Fibroblast of pulmonary artery (primary cell): ENCODE results near the gene UPP1.
"Not testable (repeated sequence)": the region's sequence is repeated elsewhere in the genome, so short reads cannot be mapped to it uniquely, and the experiment has no call there.

ENCODE experiments used
- DNase-seq: peaks from one replicate; pipeline ENCODE4 v3.0.0-alpha.2; 2010; ENCODE audit warnings: low read depth
- H3K4me3 ChIP-seq: replicated peaks from 2 replicates; pipeline ENCODE4 v1.5.1; 2011; ENCODE audit warnings: low read depth, mild to moderate bottlenecking, control low read depth, low read length, moderate library complexity
- CTCF ChIP-seq: IDR thresholded peaks from 2 replicates; pipeline ENCODE4 v1.5.1; 2011; ENCODE audit warnings: mild to moderate bottlenecking, control low read depth, low read length, inconsistent platforms; ENCODE audit errors: missing control alignments

UPP1 gene

GRCh38 chr7:48139459-48139858 lies 50.4 kb downstream of the UPP1 start:
- H3K4me3 ChIP-seq = no peak overlapping the region
- peak; percentile 39 for DNase-seq
- TF ChIP-seq CTCF = peak; percentile 45

- TF ChIP-seq CTCF = no peak
- H3K4me3 ChIP-seq = no peak overlapping the region
- DNase-seq = peak; percentile 20
Observed at GRCh38 chr7:48140001-48140681, 51.1 kb downstream of the UPP1 start.

- no peak for TF ChIP-seq CTCF
- H3K4me3 ChIP-seq = no peak overlapping the region
- no peak for DNase-seq
Observed at GRCh38 chr7:48141521-48141920, 52.5 kb downstream of the UPP1 start.

GRCh38 chr7:48144291-48144768 lies 55.3 kb downstream of the UPP1 start:
- no peak for DNase-seq
- H3K4me3 ChIP-seq = no peak overlapping the region

GRCh38 chr7:48147078-48147591 lies 58.1 kb downstream of the UPP1 start:
- no peak for TF ChIP-seq CTCF
- DNase-seq = no peak

More at GRCh38 chr7:48144291-48144768, 55.3 kb downstream of the UPP1 start:
- no peak for TF ChIP-seq CTCF

GRCh38 chr7:48147690-48148089 lies 58.6 kb downstream of the UPP1 start:
- DNase-seq, H3K4me3 ChIP-seq: not testable (repeated sequence)

More at GRCh38 chr7:48147078-48147591, 58.1 kb downstream of the UPP1 start:
- H3K4me3 ChIP-seq = no peak overlapping the region

- TF ChIP-seq CTCF = no peak
- no peak for DNase-seq
- H3K4me3 ChIP-seq = no peak overlapping the region
Observed at GRCh38 chr7:48148311-48148710, 59.2 kb downstream of the UPP1 start.
